Smooth muscle cell (in vitro differentiated cells): Measurements from ENCODE around the gene SRRM4. TPM values are rescaled to one million over a fixed set of nuclear protein-coding genes. Genes with fewer than 3 reads are reported as not detected.

Experiments used
- DNase-seq: peaks from one replicate; lab custom pipeline; 2025; ENCODE audit not compliant: unreplicated experiment; lab: John Stamatoyannopoulos, UW
- H2AFZ ChIP-seq: fragments of 200-600 bp; sonication (generic); 2 replicates; pipeline ENCODE4 v1.6.0; 2016; ENCODE audit warnings: antibody characterized with exemption, low read depth, mild to moderate bottlenecking
- H3F3A ChIP-seq: fragments of 200-600 bp; sonication (generic); 2 replicates; pipeline ENCODE4 v1.6.0; 2017; ENCODE audit warnings: antibody characterized with exemption, low read depth
- H3K27ac ChIP-seq: fragments of 200-600 bp; sonication (generic); 2 replicates; pipeline ENCODE4 v1.5.1; 2016; ENCODE audit warnings: low read depth, mild to moderate bottlenecking
- H3K27me3 ChIP-seq: fragments of 200-600 bp; sonication (generic); 2 replicates; pipeline ENCODE4 v1.6.1; 2016; ENCODE audit warnings: low read depth, mild to moderate bottlenecking
- H3K36me3 ChIP-seq: fragments of 200-600 bp; sonication (generic); 2 replicates; pipeline ENCODE4 v1.5.1; 2016; ENCODE audit warnings: low read depth
- H3K4me1 ChIP-seq: fragments of 200-600 bp; sonication (generic); 2 replicates; pipeline ENCODE4 v1.5.1; 2016; ENCODE audit warnings: low read depth
- H3K4me2 ChIP-seq: fragments of 200-600 bp; sonication (generic); 2 replicates; pipeline ENCODE4 v1.6.0; 2016; ENCODE audit warnings: mild to moderate bottlenecking
- H3K4me3 ChIP-seq: fragments of 200-600 bp; sonication (generic); 2 replicates; pipeline ENCODE4 v1.5.1; 2016; ENCODE audit warnings: mild to moderate bottlenecking
- H3K79me2 ChIP-seq: fragments of 200-600 bp; sonication (generic); 2 replicates; pipeline ENCODE4 v1.6.0; 2016; ENCODE audit warnings: low read depth, mild to moderate bottlenecking
- H3K9ac ChIP-seq: fragments of 200-600 bp; sonication (generic); 2 replicates; pipeline ENCODE4 v1.6.0; 2016; ENCODE audit warnings: low read depth
- H3K9me3 ChIP-seq: fragments of 200-600 bp; sonication (generic); replicated peaks from 2 replicates; pipeline ENCODE4 v1.5.1; 2016; ENCODE audit warnings: low read depth
- H4K20me1 ChIP-seq: fragments of 200-600 bp; sonication (generic); 2 replicates; pipeline ENCODE4 v1.6.0; 2016; ENCODE audit warnings: low read depth
- WGBS: methylation state at CpG from one replicate; pipeline ENCODE4 v1.1.7; 2016; ENCODE audit warnings: low lambda C conversion rate; 5-methylcytosine and 5-hydroxymethylcytosine counted together
- polyA plus RNA-seq: library from polyadenylated mRNA; unstranded; fragments of >200 nt; fragmentation: Nextera tagmentation; extraction: Ambion mirVana; gene quantifications from 2 replicates; pipeline ENCODE4 v1.2.1, GENCODE V29; 2016
- total RNA-seq: library from RNA; depleted of rRNA; stranded (reverse); fragments of >200 nt; gene quantifications from 2 replicates; pipeline ENCODE4 v1.2.3, GENCODE V29; 2014
- TF ChIP-seq, protein P1 (sequence below): fragments of 200-600 bp; sonication (generic); IDR thresholded peaks from 2 replicates; pipeline ENCODE4 v1.5.1; 2017; ENCODE audit warnings: borderline replicate concordance, mild to moderate bottlenecking, antibody characterized with exemption; ENCODE audit not compliant: insufficient read depth, poor library complexity, severe bottlenecking

Gene SRRM4
- total and polyA plus RNA-seq, 2 experiments from 2014 or later = 0.04 TPM; not detected in 1

GRCh38 chr12:119012179-119012578 is 30.8 kb downstream of the SRRM4 start:
- TF ChIP-seq, protein P1, sequence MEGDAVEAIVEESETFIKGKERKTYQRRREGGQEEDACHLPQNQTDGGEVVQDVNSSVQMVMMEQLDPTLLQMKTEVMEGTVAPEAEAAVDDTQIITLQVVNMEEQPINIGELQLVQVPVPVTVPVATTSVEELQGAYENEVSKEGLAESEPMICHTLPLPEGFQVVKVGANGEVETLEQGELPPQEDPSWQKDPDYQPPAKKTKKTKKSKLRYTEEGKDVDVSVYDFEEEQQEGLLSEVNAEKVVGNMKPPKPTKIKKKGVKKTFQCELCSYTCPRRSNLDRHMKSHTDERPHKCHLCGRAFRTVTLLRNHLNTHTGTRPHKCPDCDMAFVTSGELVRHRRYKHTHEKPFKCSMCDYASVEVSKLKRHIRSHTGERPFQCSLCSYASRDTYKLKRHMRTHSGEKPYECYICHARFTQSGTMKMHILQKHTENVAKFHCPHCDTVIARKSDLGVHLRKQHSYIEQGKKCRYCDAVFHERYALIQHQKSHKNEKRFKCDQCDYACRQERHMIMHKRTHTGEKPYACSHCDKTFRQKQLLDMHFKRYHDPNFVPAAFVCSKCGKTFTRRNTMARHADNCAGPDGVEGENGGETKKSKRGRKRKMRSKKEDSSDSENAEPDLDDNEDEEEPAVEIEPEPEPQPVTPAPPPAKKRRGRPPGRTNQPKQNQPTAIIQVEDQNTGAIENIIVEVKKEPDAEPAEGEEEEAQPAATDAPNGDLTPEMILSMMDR = no peak
- WGBS = 53% methylated on average over 3 of the region's 3 CpGs
- H3K79me2 ChIP-seq = no peaks in the 10 kb centered on the region
- H4K20me1 ChIP-seq = no peaks in the 10 kb centered on the region
- no peak for DNase-seq
- no peak overlapping the region for H3K27ac ChIP-seq
- H3K4me2 ChIP-seq = no peak overlapping the region
- H3F3A ChIP-seq = no peaks in the 10 kb centered on the region
- H2AFZ ChIP-seq = no peak overlapping the region
- H3K4me3 ChIP-seq = no peak overlapping the region
- H3K36me3 ChIP-seq = no peaks in the 10 kb centered on the region
- H3K9me3 ChIP-seq = no peaks in the 10 kb centered on the region
- H3K9ac ChIP-seq = no peak overlapping the region
- peaks cover 12% of the 10 kb centered on the region for H3K4me1 ChIP-seq
- H3K27me3 ChIP-seq = peaks cover 6% of the 10 kb centered on the region

DNA sequence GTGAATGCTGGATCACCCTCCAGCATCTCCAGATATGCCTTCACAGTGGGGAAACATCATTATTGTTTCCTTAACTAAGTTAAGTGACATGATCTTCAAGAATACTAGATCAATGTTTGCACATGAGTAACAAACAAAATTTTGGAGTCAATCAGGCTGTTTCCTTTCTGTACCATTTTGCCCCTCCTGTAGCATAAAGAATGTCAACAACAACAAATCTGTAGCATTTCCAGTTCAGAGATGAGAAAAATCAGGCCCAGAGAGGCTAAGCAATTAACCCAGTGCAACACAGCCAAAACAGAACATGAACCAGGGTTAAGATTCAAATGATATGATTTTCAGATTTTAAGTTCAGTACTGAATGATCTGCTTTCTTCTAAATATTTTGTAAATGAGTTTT is 31.7 kb downstream of the SRRM4 start:
- Histone ChIP-seq H3K9ac (no peak overlapping the region), H3K4me1 (peaks cover 10% of the 10 kb centered on the region), H3F3A (no peaks in the 10 kb centered on the region), H3K36me3 (no peaks in the 10 kb centered on the region), H3K4me3 (no peak overlapping the region), H3K4me2 (no peak overlapping the region), H3K9me3 (no peaks in the 10 kb centered on the region), H2AFZ (no peak overlapping the region), H3K79me2 (no peaks in the 10 kb centered on the region), H4K20me1 (no peaks in the 10 kb centered on the region), H3K27me3 (peaks cover 9% of the 10 kb centered on the region), H3K27ac (no peak overlapping the region)
- TF ChIP-seq, protein P1 = no peak
- DNase-seq = no peak

DNA sequence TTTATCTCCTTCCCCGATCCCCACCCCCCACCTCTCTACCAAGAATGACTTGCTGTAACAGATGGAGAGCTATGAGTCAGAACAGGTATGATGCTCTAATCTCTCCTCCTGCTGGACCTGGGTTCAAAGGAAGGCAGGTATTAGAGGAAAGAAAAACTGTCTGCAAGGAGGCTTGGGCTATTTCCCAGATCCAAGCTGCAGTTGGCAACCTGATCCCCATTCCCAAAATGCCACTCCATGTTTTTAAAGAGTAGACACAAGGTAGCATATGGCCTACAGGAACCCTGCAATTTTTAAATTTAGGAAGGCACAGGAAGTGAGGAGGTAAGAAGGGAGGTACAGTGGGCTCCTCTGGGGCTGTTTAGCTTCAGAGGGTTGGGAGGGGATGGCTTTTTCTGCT is 33.0 kb downstream of the SRRM4 start:
- no peak overlapping the region for H3K4me2 ChIP-seq
- H3F3A ChIP-seq = no peaks in the 10 kb centered on the region
- H3K27ac ChIP-seq = no peak overlapping the region
- H3K4me1 ChIP-seq = peaks cover 6% of the 10 kb centered on the region
- no peaks in the 10 kb centered on the region for H4K20me1 ChIP-seq
- TF ChIP-seq, protein P1 = no peak
- H3K36me3 ChIP-seq = no peaks in the 10 kb centered on the region
- WGBS = 75% methylated on average over 1 of the region's 1 CpG
- no peaks in the 10 kb centered on the region for H3K9me3 ChIP-seq
- H3K79me2 ChIP-seq = no peaks in the 10 kb centered on the region
- no peak overlapping the region for H3K4me3 ChIP-seq
- H3K9ac ChIP-seq = no peak overlapping the region
- no peak for DNase-seq
- peaks cover 9% of the 10 kb centered on the region for H3K27me3 ChIP-seq
- no peak overlapping the region for H2AFZ ChIP-seq

GRCh38 chr12:119016715-119017114 is 35.4 kb downstream of the SRRM4 start:
- Histone ChIP-seq H3K9me3 (no peaks in the 10 kb centered on the region), H3K4me3 (no peak overlapping the region), H3K4me1 (peaks cover 7% of the 10 kb centered on the region), H3K36me3 (no peaks in the 10 kb centered on the region), H4K20me1 (no peaks in the 10 kb centered on the region), H3K27me3 (peaks cover 15% of the 10 kb centered on the region), H3K4me2 (no peak overlapping the region), H3K9ac (no peak overlapping the region), H3K79me2 (no peaks in the 10 kb centered on the region), H3F3A (no peaks in the 10 kb centered on the region), H3K27ac (no peak overlapping the region), H2AFZ (no peak overlapping the region)
- TF ChIP-seq, protein P1 = no peak
- DNase-seq = no peak
- WGBS = 48% methylated on average over 2 of the region's 2 CpGs
